Osteoblast (primary cell): ENCODE results near the gene GRWD1. TPM values are rescaled to one million over a fixed set of nuclear protein-coding genes. Genes with fewer than 3 reads are reported as not detected.

Experiments used
- DNase-seq: peaks from one replicate; pipeline ENCODE4 v3.0.0; 2011; ENCODE audit warnings: low spot score, mixed read lengths; ENCODE audit not compliant: insufficient read length; ENCODE audit errors: missing footprints
- H2AFZ ChIP-seq: 2 replicates; pipeline ENCODE4 v1.6.0; 2011; ENCODE audit warnings: mild to moderate bottlenecking, low read length
- H3K27ac ChIP-seq: 2 replicates; pipeline ENCODE4 v1.5.1; 2011; ENCODE audit warnings: mild to moderate bottlenecking, low read depth, low read length, moderate library complexity
- H3K27me3 ChIP-seq: 2 replicates; pipeline ENCODE4 v1.6.0; 2012; ENCODE audit warnings: mild to moderate bottlenecking, control low read depth, inconsistent platforms, low read length, moderate library complexity; ENCODE audit not compliant: insufficient read depth
- H3K36me3 ChIP-seq: 2 replicates; pipeline ENCODE4 v1.5.1; 2011; ENCODE audit warnings: mild to moderate bottlenecking, low read length, control low read depth, moderate library complexity; ENCODE audit not compliant: insufficient read depth
- H3K4me1 ChIP-seq: 2 replicates; pipeline ENCODE4 v1.5.1; 2011; ENCODE audit warnings: mild to moderate bottlenecking, low read length, control low read depth, moderate library complexity; ENCODE audit not compliant: insufficient read depth
- H3K4me2 ChIP-seq: 2 replicates; pipeline ENCODE4 v1.6.0; 2011; ENCODE audit warnings: mild to moderate bottlenecking, low read length; ENCODE audit not compliant: insufficient read depth
- H3K4me3 ChIP-seq: fragments of 200-600 bp; sonication (generic); 3 replicates; pipeline ENCODE4 v1.5.1; 2012; ENCODE audit warnings: mild to moderate bottlenecking, low read length, inconsistent platforms; ENCODE audit not compliant: insufficient read depth
- H3K79me2 ChIP-seq: 2 replicates; pipeline ENCODE4 v1.6.0; 2012; ENCODE audit warnings: mild to moderate bottlenecking, low read length, control low read depth, inconsistent platforms; ENCODE audit not compliant: insufficient read depth
- H3K9me3 ChIP-seq: 2 replicates; pipeline ENCODE4 v1.5.1; 2011; ENCODE audit warnings: low read depth, low read length, control low read depth
- H4K20me1 ChIP-seq: 2 replicates; pipeline ENCODE4 v1.6.0; 2012; ENCODE audit warnings: mild to moderate bottlenecking, low read length, control low read depth; ENCODE audit not compliant: insufficient read depth
- total RNA-seq: library from RNA; depleted of rRNA; stranded (reverse); fragments of >200 nt; gene quantifications from 2 replicates; pipeline ENCODE4 v1.2.3, GENCODE V29; 2012
- TF ChIP-seq, protein P1 (sequence below): IDR thresholded peaks from 2 replicates; pipeline ENCODE4 v1.5.1; 2011; ENCODE audit warnings: mild to moderate bottlenecking, low read depth, low read length, moderate library complexity; ENCODE audit errors: extremely low read depth

GRWD1 gene
- total RNA-seq, 1 donor = 25.0 TPM

DNA sequence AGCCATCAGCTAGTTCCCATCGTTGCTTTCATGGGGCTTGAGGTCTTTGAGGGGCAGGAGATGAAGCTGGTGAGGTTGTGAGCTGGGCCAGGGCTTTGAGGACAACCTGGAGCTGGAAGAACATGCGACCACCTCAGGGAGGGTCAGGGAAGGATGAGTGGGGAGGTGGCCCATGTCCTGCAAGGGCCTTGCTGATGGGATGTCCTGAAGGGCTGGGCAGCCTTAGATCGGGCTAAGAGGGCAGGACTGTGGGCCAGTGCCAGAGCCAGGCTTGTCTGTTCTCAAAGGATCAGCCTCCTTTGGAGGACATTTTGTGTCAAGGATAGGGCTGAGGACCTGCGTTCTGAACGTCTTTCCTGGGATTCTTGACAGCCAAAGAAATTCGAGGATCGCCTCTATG, 33.9 kb downstream of the GRWD1 start:
- TF ChIP-seq, protein P1, sequence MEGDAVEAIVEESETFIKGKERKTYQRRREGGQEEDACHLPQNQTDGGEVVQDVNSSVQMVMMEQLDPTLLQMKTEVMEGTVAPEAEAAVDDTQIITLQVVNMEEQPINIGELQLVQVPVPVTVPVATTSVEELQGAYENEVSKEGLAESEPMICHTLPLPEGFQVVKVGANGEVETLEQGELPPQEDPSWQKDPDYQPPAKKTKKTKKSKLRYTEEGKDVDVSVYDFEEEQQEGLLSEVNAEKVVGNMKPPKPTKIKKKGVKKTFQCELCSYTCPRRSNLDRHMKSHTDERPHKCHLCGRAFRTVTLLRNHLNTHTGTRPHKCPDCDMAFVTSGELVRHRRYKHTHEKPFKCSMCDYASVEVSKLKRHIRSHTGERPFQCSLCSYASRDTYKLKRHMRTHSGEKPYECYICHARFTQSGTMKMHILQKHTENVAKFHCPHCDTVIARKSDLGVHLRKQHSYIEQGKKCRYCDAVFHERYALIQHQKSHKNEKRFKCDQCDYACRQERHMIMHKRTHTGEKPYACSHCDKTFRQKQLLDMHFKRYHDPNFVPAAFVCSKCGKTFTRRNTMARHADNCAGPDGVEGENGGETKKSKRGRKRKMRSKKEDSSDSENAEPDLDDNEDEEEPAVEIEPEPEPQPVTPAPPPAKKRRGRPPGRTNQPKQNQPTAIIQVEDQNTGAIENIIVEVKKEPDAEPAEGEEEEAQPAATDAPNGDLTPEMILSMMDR = no peak
- Histone ChIP-seq H3K27me3 (no peaks in the 10 kb centered on the region), H2AFZ (no peak overlapping the region), H3K79me2 (no peaks in the 10 kb centered on the region), H3K27ac (peak overlapping the region; percentile 58), H3K9me3 (no peaks in the 10 kb centered on the region), H3K4me2 (peak overlapping the region; percentile 89), H4K20me1 (no peaks in the 10 kb centered on the region), H3K36me3 (peaks cover 36% of the 10 kb centered on the region), H3K4me1 (peaks cover 27% of the 10 kb centered on the region), H3K4me3 (peak overlapping the region; percentile 73)
- DNase-seq = peak; percentile 80

DNA sequence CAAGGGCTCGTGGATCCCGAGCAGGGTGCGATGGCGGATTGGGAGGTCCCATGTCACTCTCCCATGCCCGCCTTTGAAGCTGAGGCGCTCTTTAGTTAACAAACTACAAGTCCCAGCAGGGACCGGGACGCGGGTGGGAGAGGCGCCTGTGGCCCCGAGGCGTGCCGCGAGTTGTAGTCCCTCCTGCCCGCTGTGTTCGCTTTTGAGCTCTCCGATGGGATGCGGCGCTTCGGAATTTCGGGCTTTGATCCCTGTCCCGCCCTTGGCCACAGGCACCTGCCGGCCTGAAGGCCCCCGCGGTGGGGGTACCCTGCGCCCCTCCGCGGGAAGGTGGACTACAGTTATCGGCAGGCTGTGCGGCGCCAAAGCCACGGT, 34.4 kb downstream of the GRWD1 start:
- peak overlapping the region; percentile 73 for H3K4me3 ChIP-seq
- TF ChIP-seq, protein P1 = no peak
- H3K9me3 ChIP-seq = no peaks in the 10 kb centered on the region
- H3K27ac ChIP-seq = peak overlapping the region; percentile 58
- peak overlapping the region; percentile 89 for H3K4me2 ChIP-seq
- H4K20me1 ChIP-seq = no peaks in the 10 kb centered on the region
- peak; percentile 87 for DNase-seq
- peaks cover 27% of the 10 kb centered on the region for H3K4me1 ChIP-seq
- H3K79me2 ChIP-seq = no peaks in the 10 kb centered on the region
- peak overlapping the region; percentile 41 for H2AFZ ChIP-seq
- no peaks in the 10 kb centered on the region for H3K27me3 ChIP-seq
- H3K36me3 ChIP-seq = peaks cover 31% of the 10 kb centered on the region

DNA sequence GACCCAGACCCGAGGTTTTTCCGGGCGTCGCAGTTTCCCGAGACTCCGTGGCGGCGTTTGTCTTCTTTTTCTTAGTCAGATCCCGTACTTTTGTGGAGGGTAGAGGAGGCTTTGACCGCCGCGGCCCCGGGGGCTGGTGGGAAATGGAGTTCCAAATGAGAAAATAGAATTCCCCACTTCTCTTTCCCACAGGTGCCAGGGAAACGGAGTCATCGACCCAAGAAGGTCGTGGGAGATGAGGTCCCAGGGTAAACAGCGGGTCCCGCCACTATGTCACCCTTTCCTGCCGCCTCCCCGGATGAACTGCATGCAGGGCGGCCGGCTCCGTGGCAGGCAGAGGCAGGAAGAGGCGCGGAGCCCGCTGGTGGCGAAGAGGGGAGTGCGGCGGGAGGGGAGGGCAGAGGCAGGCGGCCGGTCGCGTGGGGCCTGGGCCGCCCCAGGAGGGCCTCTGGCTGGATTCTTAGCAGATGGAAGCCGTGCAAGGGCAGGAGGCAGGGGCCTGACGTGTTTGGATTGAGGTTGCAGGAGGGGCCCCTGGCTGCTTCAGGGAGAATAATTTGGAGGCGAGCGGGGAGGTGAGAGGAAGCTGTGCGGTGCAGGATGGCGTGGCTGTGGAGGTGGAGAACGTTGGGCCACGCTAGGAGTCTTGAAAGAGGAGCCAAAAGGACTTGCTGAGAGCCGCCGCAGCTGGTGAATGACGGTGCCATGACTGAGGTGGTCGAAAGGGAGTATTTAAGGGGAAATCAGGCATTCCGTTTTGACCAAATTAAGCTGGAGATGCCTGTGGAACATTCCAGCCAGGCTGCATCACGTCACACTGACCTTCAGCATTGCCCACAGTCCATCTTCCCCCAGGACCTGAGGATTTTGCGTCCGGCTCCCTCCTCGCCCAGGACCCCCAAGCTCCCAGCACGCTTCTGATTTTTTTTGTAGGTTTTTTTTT, 35.0 kb downstream of the GRWD1 start:
- peak; percentile 93 for DNase-seq
- Histone ChIP-seq H3K27ac (peak overlapping the region; percentile 58), H3K79me2 (no peaks in the 10 kb centered on the region), H3K4me2 (peak overlapping the region; percentile 89), H3K27me3 (no peaks in the 10 kb centered on the region), H3K36me3 (peaks cover 24% of the 10 kb centered on the region), H4K20me1 (no peaks in the 10 kb centered on the region), H3K9me3 (no peaks in the 10 kb centered on the region), H3K4me3 (peak overlapping the region; percentile 73), H3K4me1 (peaks cover 27% of the 10 kb centered on the region), H2AFZ (peak overlapping the region; percentile 70)
- TF ChIP-seq, protein P1 = no peak

DNA sequence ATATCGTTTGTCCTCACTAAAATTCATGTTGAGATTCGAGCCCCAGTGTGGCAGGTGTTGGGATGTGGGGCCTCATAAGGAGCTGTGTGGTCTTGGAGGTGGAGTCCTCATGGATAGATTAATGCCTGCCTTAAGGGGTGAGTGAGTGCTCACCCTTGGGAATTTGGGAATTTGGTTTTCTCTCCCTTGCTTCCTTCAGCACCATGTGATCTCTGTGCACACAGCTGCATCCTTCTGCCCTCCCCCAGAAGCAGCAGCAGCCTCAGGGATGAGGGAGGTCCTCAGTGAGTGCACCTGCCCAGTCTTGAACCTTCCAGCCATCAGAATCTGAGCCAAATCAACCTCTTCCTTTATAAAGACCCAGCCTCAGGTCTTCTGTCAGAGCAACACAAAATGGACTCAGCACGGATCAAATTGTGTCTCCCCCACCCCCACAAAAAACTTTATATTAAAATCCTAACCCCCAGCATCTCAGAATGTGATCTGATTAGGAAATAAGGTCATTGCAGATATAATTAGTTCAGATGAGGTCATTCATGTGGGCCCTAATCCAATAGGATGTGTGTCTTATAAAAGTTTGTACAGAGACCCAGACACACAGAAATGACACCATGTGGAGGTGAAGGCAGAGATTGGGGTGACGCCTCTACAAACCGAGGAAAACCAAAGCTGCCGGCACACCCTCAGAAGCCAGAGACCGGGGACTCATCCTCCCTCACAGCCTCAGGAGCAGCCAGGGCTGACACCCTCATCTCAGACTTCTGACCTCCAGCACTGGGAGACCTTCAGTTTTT, 36.3 kb downstream of the GRWD1 start:
- peaks cover 27% of the 10 kb centered on the region for H3K4me1 ChIP-seq
- TF ChIP-seq, protein P1 = no peak

More for the DNA sequence above, 36.3 kb downstream of the GRWD1 start:
- Histone ChIP-seq H3K36me3 (peaks cover 13% of the 10 kb centered on the region), H3K27me3 (no peaks in the 10 kb centered on the region), H3K4me3 (no peak overlapping the region), H3K4me2 (no peak overlapping the region), H4K20me1 (no peaks in the 10 kb centered on the region), H3K9me3 (no peaks in the 10 kb centered on the region), H3K27ac (peak overlapping the region; percentile 33), H2AFZ (no peak overlapping the region), H3K79me2 (no peaks in the 10 kb centered on the region)
- peak; percentile 93 for DNase-seq
